HG02623 (cell line): Measurements from ENCODE around the gene PCDHGC3.

Experiments used
- ATAC-seq: cut with Tn5 transposase; IDR thresholded peaks from one replicate; pipeline ENCODE4 v1.9.1; 2021; ENCODE audit warnings: moderate library complexity; ENCODE audit not compliant: unreplicated experiment

Gene PCDHGC3

DNA sequence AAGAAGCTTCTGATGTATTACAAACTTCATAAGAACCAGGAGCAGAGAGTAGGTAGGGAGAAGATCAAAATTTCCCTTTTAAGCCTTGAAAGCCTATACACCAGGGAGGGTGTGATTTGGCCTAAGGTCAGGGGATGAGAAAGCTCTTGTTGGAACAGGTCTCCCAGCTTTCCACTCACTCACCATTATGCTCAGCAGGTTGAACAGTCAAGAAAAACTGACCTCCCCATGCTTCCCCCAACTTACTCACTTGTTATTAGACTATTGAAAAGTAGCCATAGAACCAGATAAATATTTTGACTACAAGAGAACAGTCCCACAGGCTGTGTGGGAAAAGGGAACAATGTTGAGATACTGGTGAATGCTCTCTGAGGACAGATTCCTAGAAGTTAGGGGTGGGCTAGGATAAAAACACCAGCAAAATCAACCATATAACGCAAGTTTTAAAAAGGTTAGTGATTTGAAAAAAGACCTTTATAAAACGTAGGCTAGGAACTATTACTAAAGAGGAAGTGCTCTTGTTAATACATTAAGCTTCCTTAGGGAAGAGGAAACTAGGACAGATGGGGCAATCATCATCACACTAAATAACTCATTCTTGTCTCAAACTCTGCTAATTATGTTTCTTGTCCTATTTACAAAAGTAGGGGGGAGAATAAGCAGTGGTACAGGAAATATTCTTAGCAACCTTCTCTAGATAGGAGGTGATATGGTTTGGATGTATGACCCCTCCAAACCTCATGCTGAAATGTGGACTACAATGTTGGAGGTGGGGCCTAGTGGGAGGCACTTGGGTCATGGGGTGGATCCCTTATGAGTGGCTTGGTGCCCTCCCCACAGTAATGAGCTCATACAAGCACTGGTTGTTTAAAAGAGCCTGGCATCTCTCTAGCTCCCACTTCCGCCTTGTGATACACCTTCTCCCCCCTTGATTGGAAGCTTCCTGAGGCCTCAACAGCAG is 44.1 kb downstream of the PCDHGC3 start:
- no peak for ATAC-seq

- ATAC-seq: no peak
These were observed 45.5 kb downstream of the PCDHGC3 start for GRCh38 chr5:141521244-141521781.

DNA sequence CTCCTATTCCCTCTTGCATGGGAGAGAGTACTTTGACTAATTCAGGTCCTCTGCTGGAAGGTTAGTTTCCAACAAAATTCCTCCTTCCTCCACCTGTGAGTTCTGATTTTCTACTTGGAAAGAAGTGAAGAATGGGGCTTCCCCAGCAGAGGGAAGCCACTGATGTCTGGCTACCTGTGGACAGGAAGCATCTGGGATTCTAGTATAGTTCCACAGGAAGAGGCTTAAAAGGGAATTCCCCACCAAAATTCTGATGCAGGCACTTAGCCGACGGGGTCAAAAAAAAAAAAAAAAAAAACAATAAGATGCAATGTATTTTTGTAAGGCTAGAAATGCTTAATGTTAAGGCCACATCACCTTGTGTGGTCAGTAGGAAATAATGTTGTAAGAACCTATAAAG is 46.5 kb downstream of the PCDHGC3 start:
- ATAC-seq: no peak

DNA sequence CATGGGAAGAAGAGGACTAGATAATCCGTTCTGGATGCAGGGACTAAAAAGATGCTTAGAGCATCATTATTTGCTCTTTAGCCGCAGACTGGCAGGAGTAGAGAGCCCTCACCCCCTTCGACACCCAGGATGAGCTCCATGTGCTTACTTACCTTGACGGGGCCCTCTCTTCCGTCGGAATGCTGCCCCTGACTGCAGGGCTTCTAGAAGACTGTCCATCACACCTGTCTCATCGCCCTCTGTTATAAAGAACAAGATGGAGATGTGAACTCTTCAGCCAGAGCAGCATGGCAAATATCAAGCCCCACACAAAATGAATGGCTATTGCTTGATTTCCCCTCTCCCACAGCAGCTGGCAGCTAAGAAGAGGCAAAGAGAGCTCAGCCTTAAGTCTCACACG is 48.2 kb downstream of the PCDHGC3 start:
- no peak for ATAC-seq

- peak; percentile 59 for ATAC-seq
These were observed 49.1 kb downstream of the PCDHGC3 start for GRCh38 chr5:141524604-141525597.

GRCh38 chr5:141525653-141526052 is 49.9 kb downstream of the PCDHGC3 start:
- ATAC-seq: no peak

GRCh38 chr5:141527426-141527825 is 51.7 kb downstream of the PCDHGC3 start:
- ATAC-seq: no peak
